SK-N-MC (cell line): ENCODE data around the gene BTG2.

Source experiments
- EZH2 ChIP-seq: fragments of 200-600 bp; sonication (generic); IDR thresholded peaks from one replicate; pipeline ENCODE4 v1.6.1; 2017; ENCODE audit warnings: antibody characterized with exemption
- POLR2AphosphoS5 ChIP-seq: IDR thresholded peaks from 2 replicates; pipeline ENCODE4 v1.6.1; 2012; ENCODE audit warnings: mild to moderate bottlenecking, low read depth, low read length, borderline replicate concordance

- TF ChIP-seq EZH2 (no peak), POLR2AphosphoS5 (no peak)
Observed at GRCh38 chr1:203269654-203270020, 35.7 kb upstream of the BTG2 start.
